ENCODE data around the gene AHRR. TPM values are rescaled to one million over a fixed set of nuclear protein-coding genes. Genes with fewer than 3 reads are reported as not detected.

The AHRR gene
- total and polyA plus RNA-seq, 2 donors, result 0.34 to 0.52 TPM

GRCh38 chr5:354581-355378 is 33.3 kb downstream of the AHRR start:
- WGBS, result 91% methylated on average over 23 of the region's 23 CpGs
- DNase-seq (ENCODE audit: low read depth in 6 of 9, low spot score in 9 of 9), result no peak
- no peaks in the 10 kb centered on the region for H3K27me3 ChIP-seq (ENCODE audit: control insufficient read depth in 2 of 2, insufficient read depth in 1 of 2, low read length in 1 of 2)
- no peak overlapping the region for H3K4me3 ChIP-seq (ENCODE audit: low read length in 2 of 2)
- H3K27ac ChIP-seq (ENCODE audit: low read depth in 1 of 2, low read length in 1 of 2), result no peak overlapping the region
- no peaks in the 10 kb centered on the region for H3K4me1 ChIP-seq (ENCODE audit: control insufficient read depth in 2 of 2, insufficient read depth in 2 of 2, low read length in 2 of 2)
- H3K9me3 ChIP-seq (ENCODE audit: control insufficient read depth in 2 of 2, insufficient read depth in 1 of 2, low read length in 1 of 2), result no peaks in the 10 kb centered on the region
- H3K36me3 ChIP-seq (ENCODE audit: control insufficient read depth in 2 of 2, insufficient read depth in 2 of 2, low read length in 1 of 2), result no peaks in the 10 kb centered on the region

- WGBS, result 92% methylated on average over 19 of the region's 19 CpGs
- H3K27me3 ChIP-seq (ENCODE audit: control insufficient read depth in 2 of 2, insufficient read depth in 1 of 2, low read length in 1 of 2), result no peaks in the 10 kb centered on the region
Observed at GRCh38 chr5:355379-355935, 33.9 kb downstream of the AHRR start.

DNA sequence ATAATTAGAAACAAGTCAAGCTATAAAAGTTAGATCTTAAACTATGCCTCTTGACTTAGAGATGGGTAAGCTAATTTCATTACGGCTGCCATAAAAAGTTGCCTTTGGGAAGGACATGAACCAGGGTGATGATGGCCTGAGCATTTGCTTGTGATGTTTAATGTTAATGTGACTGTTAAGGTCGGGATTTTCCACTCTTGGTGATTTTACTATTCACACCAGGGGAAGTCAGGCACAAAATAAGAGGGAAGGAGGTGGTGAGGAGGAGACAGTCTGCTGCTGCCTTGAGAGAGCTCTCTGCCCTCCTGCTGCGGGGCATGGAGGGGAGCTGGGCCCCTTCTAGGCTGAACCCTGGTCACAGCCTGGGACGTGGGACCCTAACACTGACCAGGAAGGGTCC is 34.4 kb downstream of the AHRR start:
- H3K36me3 ChIP-seq (ENCODE audit: control insufficient read depth in 2 of 2, insufficient read depth in 2 of 2, low read length in 1 of 2), result no peaks in the 10 kb centered on the region
- H3K9me3 ChIP-seq (ENCODE audit: control insufficient read depth in 2 of 2, insufficient read depth in 1 of 2, low read length in 1 of 2), result no peaks in the 10 kb centered on the region
- H3K27me3 ChIP-seq (ENCODE audit: control insufficient read depth in 2 of 2, insufficient read depth in 1 of 2, low read length in 1 of 2), result no peaks in the 10 kb centered on the region
- no peaks in the 10 kb centered on the region for H3K4me1 ChIP-seq (ENCODE audit: control insufficient read depth in 2 of 2, insufficient read depth in 2 of 2, low read length in 2 of 2)
- DNase-seq (ENCODE audit: low read depth in 6 of 9, low spot score in 9 of 9), result no peak
- WGBS, result 90% methylated on average over 4 of the region's 4 CpGs
- no peak overlapping the region for H3K4me3 ChIP-seq (ENCODE audit: low read length in 2 of 2)
- H3K27ac ChIP-seq (ENCODE audit: low read depth in 1 of 2, low read length in 1 of 2), result no peak overlapping the region

More at GRCh38 chr5:355379-355935, 33.9 kb downstream of the AHRR start:
- H3K9me3 ChIP-seq (ENCODE audit: control insufficient read depth in 2 of 2, insufficient read depth in 1 of 2, low read length in 1 of 2), result no peaks in the 10 kb centered on the region
- DNase-seq (ENCODE audit: low read depth in 6 of 9, low spot score in 9 of 9), result no peak
- H3K4me3 ChIP-seq (ENCODE audit: low read length in 2 of 2), result no peak overlapping the region
- no peaks in the 10 kb centered on the region for H3K36me3 ChIP-seq (ENCODE audit: control insufficient read depth in 2 of 2, insufficient read depth in 2 of 2, low read length in 1 of 2)
- H3K27ac ChIP-seq (ENCODE audit: low read depth in 1 of 2, low read length in 1 of 2), result no peak overlapping the region
- no peaks in the 10 kb centered on the region for H3K4me1 ChIP-seq (ENCODE audit: control insufficient read depth in 2 of 2, insufficient read depth in 2 of 2, low read length in 2 of 2)

DNA sequence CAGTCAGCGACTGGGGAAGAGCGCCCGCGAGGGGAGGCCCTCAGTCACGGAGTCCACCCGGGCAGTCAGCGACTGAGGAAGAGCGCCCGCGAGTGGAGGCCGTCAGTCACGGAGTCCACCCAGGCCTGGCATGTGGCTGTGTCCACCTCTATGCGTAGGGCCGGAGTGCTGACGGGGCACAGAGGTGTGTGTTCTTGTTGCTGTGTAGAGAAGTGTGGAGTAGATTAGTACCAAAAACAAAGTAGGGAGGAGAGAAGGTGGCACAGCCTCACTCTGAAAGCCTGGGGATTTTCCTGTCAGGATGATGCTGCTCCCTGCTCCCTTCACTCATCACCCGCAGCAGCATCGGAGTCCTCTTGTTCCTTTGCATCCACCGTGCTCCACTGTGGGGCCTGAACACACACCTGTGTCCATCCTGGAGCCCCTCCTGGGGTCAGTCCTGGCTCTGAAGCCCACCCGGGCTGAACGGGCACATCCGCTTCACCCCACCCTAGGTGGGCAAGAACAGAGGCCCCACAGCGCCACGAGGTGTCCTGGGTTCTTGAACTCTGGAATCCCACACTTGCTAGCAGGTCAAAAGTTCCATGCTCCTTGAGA is 37.9 kb downstream of the AHRR start:
- H3K36me3 ChIP-seq (ENCODE audit: control insufficient read depth in 2 of 2, insufficient read depth in 2 of 2, low read length in 1 of 2), result no peaks in the 10 kb centered on the region
- DNase-seq (ENCODE audit: low read depth in 6 of 9, low spot score in 9 of 9), result no peak
- H3K4me3 ChIP-seq (ENCODE audit: low read length in 2 of 2), result no peak overlapping the region
- 96% methylated on average over 23 of the region's 23 CpGs for WGBS
- H3K4me1 ChIP-seq (ENCODE audit: control insufficient read depth in 2 of 2, insufficient read depth in 2 of 2, low read length in 2 of 2), result no peaks in the 10 kb centered on the region
- no peaks in the 10 kb centered on the region for H3K27me3 ChIP-seq (ENCODE audit: control insufficient read depth in 2 of 2, insufficient read depth in 1 of 2, low read length in 1 of 2)
- H3K9me3 ChIP-seq (ENCODE audit: control insufficient read depth in 2 of 2, insufficient read depth in 1 of 2, low read length in 1 of 2), result peaks cover 0 to 1% of the 10 kb centered on the region in 2 donors
- no peak overlapping the region for H3K27ac ChIP-seq (ENCODE audit: low read depth in 1 of 2, low read length in 1 of 2)

DNA sequence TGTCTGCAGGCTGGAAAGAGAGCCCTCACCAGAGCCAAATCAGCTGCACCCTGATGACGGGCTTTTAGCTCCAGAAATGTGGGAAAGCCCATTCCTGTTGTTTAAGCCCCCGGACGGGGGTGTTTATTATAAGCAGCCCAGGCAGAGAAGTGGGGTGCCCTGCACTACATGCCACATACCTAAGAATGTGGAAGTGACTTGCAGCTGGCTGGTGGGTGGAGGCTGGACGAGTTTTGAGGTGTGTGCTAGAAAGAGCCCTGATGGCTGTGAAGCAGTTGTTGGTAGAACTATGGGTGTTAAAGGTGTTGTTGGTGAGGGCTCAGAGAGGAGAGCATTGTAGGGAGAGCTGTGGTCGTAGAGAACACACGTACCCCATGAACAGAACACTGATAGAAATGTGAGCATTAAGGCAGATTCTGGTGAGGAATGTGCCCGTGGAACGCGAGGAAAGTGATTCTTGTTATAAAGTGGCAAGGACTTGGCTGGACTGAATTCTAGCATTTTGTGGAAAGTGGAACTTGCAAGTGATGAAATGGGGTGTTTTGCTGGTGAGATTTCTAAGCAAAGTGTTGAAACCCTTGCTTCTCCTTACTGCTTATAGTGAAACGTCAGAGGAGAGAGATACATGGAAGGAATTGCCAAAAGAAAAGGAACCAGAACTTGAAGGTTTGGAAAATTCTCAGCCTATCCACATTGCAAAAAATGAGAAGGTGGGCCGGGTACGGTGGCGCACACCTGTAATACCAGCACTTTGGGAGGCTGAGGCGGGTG is 38.9 kb downstream of the AHRR start:
- no peaks in the 10 kb centered on the region for H3K27me3 ChIP-seq (ENCODE audit: control insufficient read depth in 2 of 2, insufficient read depth in 1 of 2, low read length in 1 of 2)
- no peak overlapping the region for H3K4me3 ChIP-seq (ENCODE audit: low read length in 2 of 2)
- 86% methylated on average over 14 of the region's 14 CpGs for WGBS
- H3K9me3 ChIP-seq (ENCODE audit: control insufficient read depth in 2 of 2, insufficient read depth in 1 of 2, low read length in 1 of 2), result peaks cover 0 to 1% of the 10 kb centered on the region in 2 donors
- H3K27ac ChIP-seq (ENCODE audit: low read depth in 1 of 2, low read length in 1 of 2), result no peak overlapping the region
- no peaks in the 10 kb centered on the region for H3K4me1 ChIP-seq (ENCODE audit: control insufficient read depth in 2 of 2, insufficient read depth in 2 of 2, low read length in 2 of 2)
- no peak for DNase-seq (ENCODE audit: low read depth in 6 of 9, low spot score in 9 of 9)
- no peaks in the 10 kb centered on the region for H3K36me3 ChIP-seq (ENCODE audit: control insufficient read depth in 2 of 2, insufficient read depth in 2 of 2, low read length in 1 of 2)

- Histone ChIP-seq H3K36me3 (ENCODE audit: control insufficient read depth in 2 of 2, insufficient read depth in 2 of 2, low read length in 1 of 2) (no peaks in the 10 kb centered on the region), H3K4me1 (ENCODE audit: control insufficient read depth in 2 of 2, insufficient read depth in 2 of 2, low read length in 2 of 2) (no peaks in the 10 kb centered on the region), H3K27me3 (ENCODE audit: control insufficient read depth in 2 of 2, insufficient read depth in 1 of 2, low read length in 1 of 2) (peaks cover 0 to 2% of the 10 kb centered on the region in 2 donors), H3K4me3 (ENCODE audit: low read length in 2 of 2) (no peak overlapping the region), H3K9me3 (ENCODE audit: control insufficient read depth in 2 of 2, insufficient read depth in 1 of 2, low read length in 1 of 2) (peaks cover 0 to 2% of the 10 kb centered on the region in 2 donors), H3K27ac (ENCODE audit: low read depth in 1 of 2, low read length in 1 of 2) (no peak overlapping the region)
- 95% methylated on average over 4 of the region's 4 CpGs for WGBS
- no peak for DNase-seq (ENCODE audit: low read depth in 6 of 9, low spot score in 9 of 9)
Observed at GRCh38 chr5:362189-362588, 40.7 kb downstream of the AHRR start.

GRCh38 chr5:362978-363765 is 41.7 kb downstream of the AHRR start:
- Histone ChIP-seq H3K4me1 (ENCODE audit: control insufficient read depth in 2 of 2, insufficient read depth in 2 of 2, low read length in 2 of 2) (peaks cover 0 to 2% of the 10 kb centered on the region in 2 donors), H3K36me3 (ENCODE audit: control insufficient read depth in 2 of 2, insufficient read depth in 2 of 2, low read length in 1 of 2) (no peaks in the 10 kb centered on the region), H3K27ac (ENCODE audit: low read depth in 1 of 2, low read length in 1 of 2) (no peak overlapping the region), H3K9me3 (ENCODE audit: control insufficient read depth in 2 of 2, insufficient read depth in 1 of 2, low read length in 1 of 2) (peaks cover 0 to 2% of the 10 kb centered on the region in 2 donors), H3K27me3 (ENCODE audit: control insufficient read depth in 2 of 2, insufficient read depth in 1 of 2, low read length in 1 of 2) (peaks cover 0 to 2% of the 10 kb centered on the region in 2 donors), H3K4me3 (ENCODE audit: low read length in 2 of 2) (no peak overlapping the region)
- DNase-seq (ENCODE audit: low read depth in 6 of 9, low spot score in 9 of 9), result no peak
- WGBS, result 91% methylated on average over 3 of the region's 3 CpGs

- no peaks in the 10 kb centered on the region for H3K36me3 ChIP-seq (ENCODE audit: control insufficient read depth in 2 of 2, insufficient read depth in 2 of 2, low read length in 1 of 2)
- H3K9me3 ChIP-seq (ENCODE audit: control insufficient read depth in 2 of 2, insufficient read depth in 1 of 2, low read length in 1 of 2), result peaks cover 0 to 2% of the 10 kb centered on the region in 2 donors
- DNase-seq (ENCODE audit: low read depth in 6 of 9, low spot score in 9 of 9), result no peak
- WGBS, result 100% methylated on average over 1 of the region's 1 CpG
- no peak overlapping the region for H3K4me3 ChIP-seq (ENCODE audit: low read length in 2 of 2)
- H3K27me3 ChIP-seq (ENCODE audit: control insufficient read depth in 2 of 2, insufficient read depth in 1 of 2, low read length in 1 of 2), result peaks cover 0 to 8% of the 10 kb centered on the region in 2 donors
- H3K4me1 ChIP-seq (ENCODE audit: control insufficient read depth in 2 of 2, insufficient read depth in 2 of 2, low read length in 2 of 2), result peaks cover 7 to 15% of the 10 kb centered on the region in 2 donors
- no peak overlapping the region for H3K27ac ChIP-seq (ENCODE audit: low read depth in 1 of 2, low read length in 1 of 2)
Observed at GRCh38 chr5:364497-364896, 43.0 kb downstream of the AHRR start.

Data from thymus (tissue), 11 donors.